OCI-LY7 (cell line): ENCODE results near the gene NKAIN2. TPM values are rescaled to one million over a fixed set of nuclear protein-coding genes. Genes with fewer than 3 reads are reported as not detected.
"Not testable (repeated sequence)": the region's sequence is repeated elsewhere in the genome, so short reads cannot be mapped to it uniquely, and the experiment has no call there.

Experiments
- BruUV-seq: library from RNA; stranded (reverse); fragments of 400-500 nt; replicated peaks from 2 replicates; lab custom pipeline; 2021; lab: Mats Ljungman, UMichigan
- CTCF ChIA-PET: fragments of 300-600 bp; sonication (Branson Sonifier 250); formaldehyde crosslinking; loops from one replicate; lab custom pipeline; 2022; ENCODE audit warnings: antibody characterized with exemption; ENCODE audit not compliant: unreplicated experiment; lab: Charles Lee
- POLR2A ChIA-PET: fragments of 300-600 bp; sonication (Branson Sonifier 250); formaldehyde crosslinking; loops from one replicate; lab custom pipeline; 2022; ENCODE audit warnings: antibody characterized with exemption; lab: Charles Lee
- DNase-seq: peaks from one replicate; pipeline ENCODE4 v3.0.0-alpha.2; 2015; ENCODE audit warnings: low spot score
- H2AFZ ChIP-seq: fragments of 200-600 bp; sonication (generic), shearing (Covaris generic); 2 replicates; pipeline ENCODE4 v1.6.1; 2014; ENCODE audit warnings: mild to moderate bottlenecking, antibody characterized with exemption, low read length, moderate library complexity
- H3K27ac ChIP-seq: fragments of 200-600 bp; sonication (generic); 2 replicates; pipeline ENCODE4 v1.5.1; 2014; ENCODE audit warnings: mixed run types, low read depth, mild to moderate bottlenecking, moderate library complexity, low read length, inconsistent platforms; ENCODE audit not compliant: poor library complexity, severe bottlenecking
- H3K36me3 ChIP-seq: fragments of 200-600 bp; sonication (generic); 2 replicates; pipeline ENCODE4 v1.6.1; 2014; ENCODE audit warnings: mild to moderate bottlenecking, antibody characterized with exemption, low read length, moderate library complexity, mixed read lengths; ENCODE audit not compliant: insufficient read depth
- H3K4me1 ChIP-seq: fragments of 200-600 bp; sonication (generic); 2 replicates; pipeline ENCODE4 v1.5.1; 2014; ENCODE audit warnings: mild to moderate bottlenecking, low read length; ENCODE audit not compliant: insufficient read depth, poor library complexity, severe bottlenecking
- H3K4me2 ChIP-seq: fragments of 200-600 bp; sonication (generic); 2 replicates; pipeline ENCODE4 v1.6.1; 2014; ENCODE audit warnings: mild to moderate bottlenecking, low read length
- H3K4me3 ChIP-seq: fragments of 200-600 bp; sonication (generic); 2 replicates; pipeline ENCODE4 v1.5.1; 2014; ENCODE audit warnings: mild to moderate bottlenecking, low read depth, low read length; ENCODE audit not compliant: poor library complexity, severe bottlenecking
- H3K79me2 ChIP-seq: fragments of 200-600 bp; sonication (generic); 2 replicates; pipeline ENCODE4 v1.6.1; 2016; ENCODE audit warnings: low read depth, mild to moderate bottlenecking, low read length, moderate library complexity, mixed read lengths; ENCODE audit not compliant: insufficient read depth
- H3K9me2 ChIP-seq: fragments of 200-600 bp; sonication (generic); 2 replicates; pipeline ENCODE4 v1.6.1; 2016; ENCODE audit warnings: mild to moderate bottlenecking, low read length, mixed read lengths; ENCODE audit not compliant: insufficient read depth
- H3K9me3 ChIP-seq: fragments of 200-600 bp; sonication (generic); 2 replicates; pipeline ENCODE4 v1.6.1; 2014; ENCODE audit warnings: mild to moderate bottlenecking, mixed run types, low read length, mixed read lengths
- H4K20me1 ChIP-seq: fragments of 200-600 bp; sonication (generic); 2 replicates; pipeline ENCODE4 v1.6.1; 2014; ENCODE audit warnings: mild to moderate bottlenecking, antibody characterized with exemption, low read length, moderate library complexity, mixed read lengths; ENCODE audit not compliant: insufficient read depth
- CTCF ChIP-seq: fragments of 200-600 bp; sonication (generic); conservative IDR thresholded peaks from 2 replicates; pipeline ENCODE4 v1.5.1; 2014; ENCODE audit warnings: mild to moderate bottlenecking, antibody characterized with exemption, low read length, moderate library complexity, mixed read lengths
- EZH2phosphoT487 ChIP-seq: fragments of 200-600 bp; sonication (generic); IDR thresholded peaks from 2 replicates; pipeline ENCODE4 v1.6.1; 2018; ENCODE audit warnings: low read depth, borderline replicate concordance, mild to moderate bottlenecking, mixed run types, antibody characterized with exemption, low read length, moderate library complexity, mixed read lengths
- intact Hi-C: fragments of 100-400 bp; cut with micrococcal nuclease; formaldehyde crosslinking; loops from one replicate; pipeline ENCODE4 v1.10.0; 2022; ENCODE audit not compliant: unreplicated experiment
- total RNA-seq, 2 experiments: library from RNA; depleted of rRNA in 1 of 2; stranded (reverse); fragments of >200 nt in 1 of 2; shearing (Covaris generic) in 1 of 2; gene quantifications; 2 replicates each; pipeline ENCODE4 v1.2.3, GENCODE V29; 2014 to 2022

The NKAIN2 gene
- total RNA-seq, 2 experiments from 2014 or later, result not detected

DNA sequence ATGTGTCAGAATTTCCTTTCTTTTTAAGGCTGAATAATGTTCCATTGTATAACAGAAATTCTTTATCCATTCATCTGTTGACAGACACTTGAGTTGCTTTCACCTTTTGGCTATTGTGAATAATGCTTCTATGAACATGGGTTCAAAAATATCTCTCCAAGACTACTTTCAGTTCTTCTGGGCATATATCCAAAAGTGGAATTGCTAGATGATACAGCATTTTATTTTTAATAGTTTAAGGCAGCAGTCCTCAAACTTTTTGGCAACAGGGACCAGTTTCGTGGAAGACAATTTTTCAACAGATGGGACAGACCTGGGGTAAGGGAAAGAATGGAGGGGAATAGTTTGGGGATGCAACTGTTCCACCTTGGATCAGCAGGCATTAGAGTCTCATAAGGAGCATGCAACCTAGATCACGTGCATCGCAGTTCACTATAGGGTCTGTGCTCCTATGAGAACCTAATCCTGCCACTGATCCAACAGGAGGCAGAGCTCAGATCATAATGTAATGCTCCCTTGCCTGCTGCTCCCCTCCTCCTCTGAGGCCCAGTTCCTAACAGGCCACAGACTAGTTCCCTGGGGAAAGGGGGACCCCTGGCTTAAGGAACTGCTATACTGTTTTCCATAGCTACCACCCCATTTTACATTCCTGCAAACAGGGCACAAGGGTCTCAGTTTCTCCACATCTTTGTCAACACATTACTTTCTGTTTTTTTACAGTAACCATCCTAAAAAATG, 918.6 kb downstream of the NKAIN2 start:
- Histone ChIP-seq H3K4me2 (no peak overlapping the region), H3K4me3 (no peak overlapping the region), H2AFZ (no peak overlapping the region), H3K79me2 (no peaks in the 10 kb centered on the region), H3K27ac (no peak overlapping the region), H3K36me3 (no peaks in the 10 kb centered on the region), H3K9me2 (no peaks in the 10 kb centered on the region), H4K20me1 (no peaks in the 10 kb centered on the region), H3K9me3 (no peaks in the 10 kb centered on the region), H3K4me1 (no peaks in the 10 kb centered on the region)
- POLR2A ChIA-PET, result interaction anchor here (0.6 to 1.5 kb wide), 2 partner anchors 9 to 935 kb away, joined by 3 to 6 read pairs; no protein-coding TSS in a partner anchor
- DNase-seq, result no peak
- no peak for TF ChIP-seq EZH2phosphoT487
- TF ChIP-seq CTCF, result no peak
- intact Hi-C loops, result no loop called here
- BruUV-seq, result no TSS peak
- CTCF ChIA-PET, result no interaction called here

DNA sequence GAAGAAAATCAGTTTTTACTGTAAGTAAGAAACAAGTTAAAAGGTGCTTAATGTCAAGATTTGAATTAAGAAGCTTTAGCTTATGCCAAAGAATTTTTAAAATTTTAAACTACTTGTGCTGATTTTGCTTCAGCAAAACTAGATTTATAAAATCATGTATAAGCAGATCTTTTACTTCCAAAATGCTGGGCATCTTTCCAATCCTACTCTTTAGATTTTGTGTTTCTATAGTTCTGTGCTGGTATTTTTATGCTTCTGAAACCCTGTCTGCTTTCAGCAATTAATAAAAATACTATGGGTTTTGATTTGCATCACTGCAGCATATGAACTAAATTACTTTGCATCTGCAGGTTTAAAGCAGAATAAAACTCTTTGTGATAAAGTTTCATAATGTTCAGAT, 920.0 kb downstream of the NKAIN2 start:
- POLR2A ChIA-PET, result interaction anchor here (0.5 to 1.5 kb wide), 3 partner anchors 10 to 285 kb away, joined by 3 to 6 read pairs (median 4); no protein-coding TSS in a partner anchor
- no peak overlapping the region for H3K4me3 ChIP-seq
- intact Hi-C loops, result no loop called here

GRCh38 chr6:124737804-124738203, 934.1 kb downstream of the NKAIN2 start:
- POLR2A ChIA-PET, intact Hi-C loops, H3K9me2 ChIP-seq, H3K79me2 ChIP-seq, H3K27ac ChIP-seq, CTCF ChIA-PET, H4K20me1 ChIP-seq, H3K36me3 ChIP-seq, H3K4me1 ChIP-seq, H2AFZ ChIP-seq, DNase-seq, BruUV-seq, H3K4me3 ChIP-seq, H3K9me3 ChIP-seq, H3K4me2 ChIP-seq: not testable (repeated sequence)

More for the DNA sequence above, 920.0 kb downstream of the NKAIN2 start:
- Histone ChIP-seq H3K27ac (no peak overlapping the region), H3K79me2 (no peaks in the 10 kb centered on the region), H3K4me2 (no peak overlapping the region), H3K9me2 (no peaks in the 10 kb centered on the region), H3K36me3 (no peaks in the 10 kb centered on the region), H3K4me1 (no peaks in the 10 kb centered on the region), H4K20me1 (no peaks in the 10 kb centered on the region), H2AFZ (no peak overlapping the region), H3K9me3 (no peaks in the 10 kb centered on the region)
- TF ChIP-seq CTCF (no peak), EZH2phosphoT487 (no peak)
- no TSS peak for BruUV-seq
- DNase-seq, result no peak
- CTCF ChIA-PET, result no interaction called here
